ENCODE results near the gene P2RX3.

Gene P2RX3

DNA sequence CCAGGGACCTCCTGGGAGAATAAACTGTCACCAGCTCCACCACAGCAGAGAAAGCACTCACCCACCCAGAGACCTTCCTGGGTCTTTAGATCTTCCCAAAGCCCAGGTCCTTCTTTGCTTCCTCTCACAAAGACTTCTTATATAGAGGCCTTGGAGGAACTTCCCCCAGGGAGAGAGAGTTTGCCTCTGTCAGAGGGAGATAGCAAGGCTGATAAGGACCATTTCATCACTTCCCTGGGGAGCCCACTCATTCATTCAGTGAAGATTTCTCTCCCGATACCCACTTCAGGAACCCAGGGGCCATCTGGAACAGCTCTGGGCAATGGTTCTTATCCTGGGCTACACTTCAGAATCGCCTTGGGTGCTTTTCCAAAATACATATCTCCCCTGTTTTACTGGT lies 52.4 kb downstream of the P2RX3 start, which contains the start of gene PRG2:
TSS of gene PRG2 (minus strand) at position 116 of the 400 bp plus-strand sequence. CDS start 706 bp downstream, outside the sequence.
- H3K4me3 ChIP-seq (ENCODE audit: low read depth, low read length) = no peak within 1 kb of the TSS
- TF ChIP-seq, protein P1, sequence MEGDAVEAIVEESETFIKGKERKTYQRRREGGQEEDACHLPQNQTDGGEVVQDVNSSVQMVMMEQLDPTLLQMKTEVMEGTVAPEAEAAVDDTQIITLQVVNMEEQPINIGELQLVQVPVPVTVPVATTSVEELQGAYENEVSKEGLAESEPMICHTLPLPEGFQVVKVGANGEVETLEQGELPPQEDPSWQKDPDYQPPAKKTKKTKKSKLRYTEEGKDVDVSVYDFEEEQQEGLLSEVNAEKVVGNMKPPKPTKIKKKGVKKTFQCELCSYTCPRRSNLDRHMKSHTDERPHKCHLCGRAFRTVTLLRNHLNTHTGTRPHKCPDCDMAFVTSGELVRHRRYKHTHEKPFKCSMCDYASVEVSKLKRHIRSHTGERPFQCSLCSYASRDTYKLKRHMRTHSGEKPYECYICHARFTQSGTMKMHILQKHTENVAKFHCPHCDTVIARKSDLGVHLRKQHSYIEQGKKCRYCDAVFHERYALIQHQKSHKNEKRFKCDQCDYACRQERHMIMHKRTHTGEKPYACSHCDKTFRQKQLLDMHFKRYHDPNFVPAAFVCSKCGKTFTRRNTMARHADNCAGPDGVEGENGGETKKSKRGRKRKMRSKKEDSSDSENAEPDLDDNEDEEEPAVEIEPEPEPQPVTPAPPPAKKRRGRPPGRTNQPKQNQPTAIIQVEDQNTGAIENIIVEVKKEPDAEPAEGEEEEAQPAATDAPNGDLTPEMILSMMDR (IDR thresholded peaks at IDR 0.05; ENCODE audit: control insufficient read depth, extremely low read depth, insufficient read depth) = no peak
- DNase-seq (ENCODE audit: low read depth) = no peak

DNA sequence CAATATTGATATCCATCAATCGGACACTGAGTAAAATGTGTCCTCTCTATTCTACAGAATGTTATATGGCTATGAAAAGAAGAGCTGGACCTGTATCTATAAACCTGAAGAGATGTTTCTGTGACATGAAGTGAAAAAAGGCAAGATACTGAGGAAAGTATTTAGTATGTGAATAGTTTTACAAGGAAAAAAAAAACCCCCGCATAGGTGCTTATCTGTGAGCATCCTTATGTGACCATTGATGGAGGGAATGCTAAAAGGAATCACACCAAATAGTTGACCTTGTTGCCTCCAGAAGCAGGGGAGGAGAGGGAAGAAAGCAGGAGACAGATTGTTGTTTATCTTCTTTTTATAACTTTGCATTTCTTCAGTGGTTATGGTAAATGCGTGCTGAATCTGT lies 53.0 kb downstream of the P2RX3 start:
- no peak overlapping the region for H3K4me3 ChIP-seq (ENCODE audit: low read depth, low read length)
- TF ChIP-seq, protein P1 (IDR thresholded peaks at IDR 0.05; ENCODE audit: control insufficient read depth, extremely low read depth, insufficient read depth) = no peak
- DNase-seq (ENCODE audit: low read depth) = no peak

DNA sequence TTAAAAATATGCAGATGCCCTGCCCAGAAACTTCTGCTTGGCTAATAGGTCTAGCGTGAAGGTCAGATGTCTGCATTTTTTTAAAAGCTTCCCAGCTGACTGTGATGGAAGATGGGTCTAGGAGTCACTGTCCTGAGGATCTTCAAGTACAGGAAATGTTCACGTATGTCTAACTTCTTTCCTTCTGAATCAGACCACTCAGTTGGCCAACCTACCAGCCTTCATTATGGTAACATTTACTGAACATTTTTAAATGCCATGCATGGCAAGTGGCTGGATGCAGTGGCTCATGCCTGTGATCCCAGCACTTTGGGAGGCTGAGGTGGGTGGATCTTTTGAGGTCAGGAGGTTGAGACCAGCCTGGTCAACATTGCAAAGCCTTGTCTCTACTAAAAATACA lies 53.4 kb downstream of the P2RX3 start:
- no peak overlapping the region for H3K4me3 ChIP-seq (ENCODE audit: low read depth, low read length)
- no peak for DNase-seq (ENCODE audit: low read depth)
- TF ChIP-seq, protein P1 (IDR thresholded peaks at IDR 0.05; ENCODE audit: control insufficient read depth, extremely low read depth, insufficient read depth) = no peak

DNA sequence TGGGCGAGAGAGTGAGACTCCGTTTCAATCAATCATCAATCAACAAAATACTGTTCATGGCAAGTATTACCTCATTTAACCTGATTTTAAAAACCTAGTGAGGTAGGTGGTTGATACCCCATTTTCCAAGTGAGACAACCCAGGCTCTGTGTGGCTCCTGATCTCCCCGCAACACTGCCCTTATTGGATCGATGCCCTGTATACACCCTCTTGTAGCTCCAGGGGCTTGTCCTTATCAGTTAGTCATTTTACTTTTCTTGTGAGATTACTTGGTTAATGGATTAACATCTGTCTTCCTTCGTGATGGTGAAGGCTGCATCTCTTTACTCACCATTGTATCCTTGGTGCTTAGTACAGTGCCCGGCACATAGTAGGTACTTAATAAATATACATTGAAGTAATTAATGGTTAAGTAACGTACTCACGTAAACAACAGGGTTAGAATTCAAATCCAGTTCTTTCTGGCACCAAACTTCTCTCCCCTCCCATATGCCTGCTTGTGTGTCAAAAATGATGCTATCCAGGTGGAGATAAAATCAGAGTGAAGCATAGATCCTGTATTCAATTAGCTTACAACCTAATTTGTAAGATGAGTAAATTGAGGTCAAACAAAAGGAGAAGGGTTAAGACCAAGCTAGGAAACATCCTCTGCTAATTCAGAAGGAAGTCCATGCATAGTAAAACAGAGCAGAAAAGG lies 54.1 kb downstream of the P2RX3 start:
- TF ChIP-seq, protein P1 (IDR thresholded peaks at IDR 0.05; ENCODE audit: control insufficient read depth, extremely low read depth, insufficient read depth) = no peak
- no peak overlapping the region for H3K4me3 ChIP-seq (ENCODE audit: low read depth, low read length)
- DNase-seq (ENCODE audit: low read depth) = no peak

DNA sequence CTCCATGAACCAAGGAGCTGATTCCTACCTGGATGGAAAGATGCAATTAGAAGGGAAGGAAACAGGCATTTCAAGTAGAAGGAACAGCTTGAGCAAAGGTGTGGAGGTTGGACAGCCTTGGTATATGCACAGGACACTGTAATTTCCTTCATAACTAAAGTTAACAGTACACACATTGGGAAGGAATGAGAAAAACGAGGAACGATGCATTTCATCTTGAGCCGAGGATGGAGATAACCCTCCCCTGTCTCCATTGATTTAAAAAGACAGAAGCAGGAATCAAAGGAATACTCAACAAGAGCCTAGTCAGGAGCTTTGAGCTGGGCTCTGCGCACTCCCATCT lies 54.6 kb downstream of the P2RX3 start:
- DNase-seq (ENCODE audit: low read depth) = no peak
- H3K4me3 ChIP-seq (ENCODE audit: low read depth, low read length) = no peak overlapping the region
- TF ChIP-seq, protein P1 (IDR thresholded peaks at IDR 0.05; ENCODE audit: control insufficient read depth, extremely low read depth, insufficient read depth) = no peak

DNA sequence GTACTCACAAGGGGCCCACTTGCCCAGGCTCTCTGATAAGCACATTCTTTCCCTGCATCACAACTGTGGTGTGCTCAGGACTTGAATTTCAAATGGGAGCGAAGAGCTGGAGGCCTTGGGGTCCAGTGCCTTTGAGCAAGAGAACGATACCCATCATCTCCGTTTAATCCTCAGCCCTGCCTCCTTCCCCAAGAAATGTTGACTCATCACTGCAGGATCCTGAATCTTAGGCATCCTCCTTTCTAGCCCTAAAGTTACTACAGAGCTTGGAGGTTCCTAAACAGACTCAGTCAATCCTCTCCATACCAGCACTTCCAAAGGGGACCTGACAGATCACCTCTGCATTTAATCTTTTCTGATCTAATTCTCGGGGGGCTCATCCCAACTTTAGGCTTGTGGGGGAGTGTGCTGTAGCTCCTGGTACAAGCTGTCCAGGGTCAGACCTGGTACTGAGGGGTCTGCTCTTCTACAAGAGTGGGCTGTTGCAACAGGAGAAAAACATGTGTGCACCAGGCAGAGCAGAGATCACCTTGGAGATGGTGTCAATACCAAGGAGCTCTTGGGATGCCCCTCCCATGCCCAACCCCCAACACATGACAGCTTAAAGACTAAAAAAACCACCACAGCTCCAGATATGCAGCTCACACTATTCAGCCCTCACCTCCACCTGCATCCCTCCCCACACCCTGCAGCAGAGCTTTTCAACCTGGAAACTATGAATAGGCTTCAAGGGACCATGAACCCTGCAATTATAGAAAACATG lies 56.2 kb downstream of the P2RX3 start:
- no peak for DNase-seq (ENCODE audit: low read depth)
- H3K4me3 ChIP-seq (ENCODE audit: low read depth, low read length) = no peak overlapping the region
- TF ChIP-seq, protein P1 (IDR thresholded peaks at IDR 0.05; ENCODE audit: control insufficient read depth, extremely low read depth, insufficient read depth) = no peak

Measured in LNCaP clone FGC (cell line).